GM12865 (cell line): Measurements from ENCODE around the gene TSNAXIP1.

ENCODE experiments used
- DNase-seq: peaks from one replicate; pipeline ENCODE4 v3.0.0; 2010; ENCODE audit warnings: low read depth
- H3K4me3 ChIP-seq: 2 replicates; pipeline ENCODE4 v1.5.1; 2011; ENCODE audit warnings: mild to moderate bottlenecking, low read depth, low read length, control low read depth
- TF ChIP-seq, protein P1 (sequence below): IDR thresholded peaks from 2 replicates; pipeline ENCODE4 v1.5.1; 2011; ENCODE audit warnings: low read length, control low read depth, low read depth, inconsistent platforms; ENCODE audit not compliant: insufficient read depth; ENCODE audit errors: missing control alignments

The TSNAXIP1 gene, protein sequence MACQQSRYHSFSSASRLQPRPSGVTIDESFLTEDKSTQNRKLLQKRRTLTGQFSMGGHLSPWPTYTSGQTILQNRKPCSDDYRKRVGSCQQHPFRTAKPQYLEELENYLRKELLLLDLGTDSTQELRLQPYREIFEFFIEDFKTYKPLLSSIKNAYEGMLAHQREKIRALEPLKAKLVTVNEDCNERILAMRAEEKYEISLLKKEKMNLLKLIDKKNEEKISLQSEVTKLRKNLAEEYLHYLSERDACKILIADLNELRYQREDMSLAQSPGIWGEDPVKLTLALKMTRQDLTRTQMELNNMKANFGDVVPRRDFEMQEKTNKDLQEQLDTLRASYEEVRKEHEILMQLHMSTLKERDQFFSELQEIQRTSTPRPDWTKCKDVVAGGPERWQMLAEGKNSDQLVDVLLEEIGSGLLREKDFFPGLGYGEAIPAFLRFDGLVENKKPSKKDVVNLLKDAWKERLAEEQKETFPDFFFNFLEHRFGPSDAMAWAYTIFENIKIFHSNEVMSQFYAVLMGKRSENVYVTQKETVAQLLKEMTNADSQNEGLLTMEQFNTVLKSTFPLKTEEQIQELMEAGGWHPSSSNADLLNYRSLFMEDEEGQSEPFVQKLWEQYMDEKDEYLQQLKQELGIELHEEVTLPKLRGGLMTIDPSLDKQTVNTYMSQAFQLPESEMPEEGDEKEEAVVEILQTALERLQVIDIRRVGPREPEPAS

DNA sequence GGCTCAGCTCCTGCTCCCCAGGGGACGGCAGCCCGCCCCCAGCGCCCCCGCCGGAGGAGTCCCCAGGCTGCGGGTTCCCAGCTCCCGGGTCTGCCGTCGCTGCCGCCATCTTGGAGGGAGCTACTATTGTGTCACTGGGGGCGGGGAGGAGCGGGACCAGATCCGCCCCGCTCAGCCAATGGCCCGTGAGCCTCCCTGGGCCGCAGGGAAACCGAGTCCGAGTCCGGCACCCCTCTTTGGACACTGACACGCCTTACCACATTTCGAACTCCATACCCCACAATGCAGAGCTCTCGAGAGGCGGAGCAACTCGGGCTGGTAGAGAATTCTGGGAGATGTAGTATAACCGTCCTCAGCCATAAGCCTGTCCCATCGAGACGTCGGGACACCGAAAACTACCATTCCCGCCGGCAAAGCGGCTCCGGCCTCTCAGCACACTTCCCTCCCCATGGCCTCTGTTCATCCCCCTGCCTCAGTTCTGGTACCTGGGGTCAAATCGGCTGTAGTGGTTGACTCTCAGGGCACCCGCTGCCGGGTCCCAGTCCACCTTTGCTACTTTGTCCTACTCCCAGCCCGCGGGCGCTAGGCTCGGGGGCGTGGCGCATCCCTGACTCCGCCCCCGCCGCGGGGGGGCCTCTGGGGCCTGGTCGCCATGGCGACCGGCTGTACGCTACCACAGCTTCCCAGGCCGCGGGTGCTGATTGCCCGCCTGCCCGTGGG lies at the start of gene TSNAXIP1, which contains the start of gene RANBP10:
Gene TSNAXIP1 (plus strand): TSS at position 462 of the 720 bp plus-strand sequence. CDS start 261 bp downstream, outside the sequence.
Gene RANBP10 (minus strand): TSS at position 133 of the 720 bp plus-strand sequence. CDS start 24 bp downstream, at position 109.
- TF ChIP-seq, protein P1, sequence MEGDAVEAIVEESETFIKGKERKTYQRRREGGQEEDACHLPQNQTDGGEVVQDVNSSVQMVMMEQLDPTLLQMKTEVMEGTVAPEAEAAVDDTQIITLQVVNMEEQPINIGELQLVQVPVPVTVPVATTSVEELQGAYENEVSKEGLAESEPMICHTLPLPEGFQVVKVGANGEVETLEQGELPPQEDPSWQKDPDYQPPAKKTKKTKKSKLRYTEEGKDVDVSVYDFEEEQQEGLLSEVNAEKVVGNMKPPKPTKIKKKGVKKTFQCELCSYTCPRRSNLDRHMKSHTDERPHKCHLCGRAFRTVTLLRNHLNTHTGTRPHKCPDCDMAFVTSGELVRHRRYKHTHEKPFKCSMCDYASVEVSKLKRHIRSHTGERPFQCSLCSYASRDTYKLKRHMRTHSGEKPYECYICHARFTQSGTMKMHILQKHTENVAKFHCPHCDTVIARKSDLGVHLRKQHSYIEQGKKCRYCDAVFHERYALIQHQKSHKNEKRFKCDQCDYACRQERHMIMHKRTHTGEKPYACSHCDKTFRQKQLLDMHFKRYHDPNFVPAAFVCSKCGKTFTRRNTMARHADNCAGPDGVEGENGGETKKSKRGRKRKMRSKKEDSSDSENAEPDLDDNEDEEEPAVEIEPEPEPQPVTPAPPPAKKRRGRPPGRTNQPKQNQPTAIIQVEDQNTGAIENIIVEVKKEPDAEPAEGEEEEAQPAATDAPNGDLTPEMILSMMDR, result no peak
- peak within 1 kb of the TSS; percentile 84 for H3K4me3 ChIP-seq
- peak; percentile 99 for DNase-seq

DNA sequence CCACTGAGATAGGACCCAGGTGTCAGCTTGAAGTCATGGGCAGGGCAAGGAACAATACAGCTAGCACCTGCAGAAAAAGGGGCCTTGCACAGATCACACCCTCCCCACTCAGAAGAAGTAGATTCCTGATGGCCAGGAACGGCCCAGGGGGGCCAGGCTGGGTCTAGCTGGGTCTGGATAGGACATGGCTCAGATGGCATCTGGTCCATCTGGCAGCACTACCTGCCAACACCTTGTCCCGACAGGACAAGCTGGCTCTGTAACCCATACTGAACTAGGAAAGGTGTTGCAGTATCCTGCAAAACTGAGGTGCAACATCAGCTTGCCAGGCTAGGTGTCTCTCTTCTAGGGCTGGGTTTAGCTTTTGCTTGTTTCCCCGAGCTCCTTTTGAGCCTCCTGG lies 48.7 kb upstream of the TSNAXIP1 start:
- TF ChIP-seq, protein P1, result no peak
- no peak for DNase-seq
- H3K4me3 ChIP-seq, result no peak overlapping the region

DNA sequence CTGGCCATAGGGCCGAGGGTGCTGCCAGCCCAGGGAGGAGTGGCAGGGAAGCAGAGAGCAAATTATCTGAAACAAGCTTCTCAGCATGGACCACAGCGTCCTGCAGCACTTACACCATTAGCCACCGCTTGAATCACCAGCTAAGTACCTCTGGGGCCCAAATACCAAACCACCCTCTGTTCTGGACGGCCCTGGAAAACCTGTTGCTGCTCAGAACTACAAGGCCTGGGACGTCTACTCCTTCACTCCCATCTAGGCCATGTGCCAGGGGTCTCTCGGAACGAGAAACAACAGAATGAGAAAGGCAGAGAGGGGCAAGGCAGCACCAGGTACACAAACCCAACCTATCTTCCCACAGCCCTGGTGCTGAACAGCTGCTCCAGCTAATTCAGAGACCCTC lies 47.7 kb upstream of the TSNAXIP1 start:
- TF ChIP-seq, protein P1, result no peak
- no peak overlapping the region for H3K4me3 ChIP-seq
- no peak for DNase-seq

DNA sequence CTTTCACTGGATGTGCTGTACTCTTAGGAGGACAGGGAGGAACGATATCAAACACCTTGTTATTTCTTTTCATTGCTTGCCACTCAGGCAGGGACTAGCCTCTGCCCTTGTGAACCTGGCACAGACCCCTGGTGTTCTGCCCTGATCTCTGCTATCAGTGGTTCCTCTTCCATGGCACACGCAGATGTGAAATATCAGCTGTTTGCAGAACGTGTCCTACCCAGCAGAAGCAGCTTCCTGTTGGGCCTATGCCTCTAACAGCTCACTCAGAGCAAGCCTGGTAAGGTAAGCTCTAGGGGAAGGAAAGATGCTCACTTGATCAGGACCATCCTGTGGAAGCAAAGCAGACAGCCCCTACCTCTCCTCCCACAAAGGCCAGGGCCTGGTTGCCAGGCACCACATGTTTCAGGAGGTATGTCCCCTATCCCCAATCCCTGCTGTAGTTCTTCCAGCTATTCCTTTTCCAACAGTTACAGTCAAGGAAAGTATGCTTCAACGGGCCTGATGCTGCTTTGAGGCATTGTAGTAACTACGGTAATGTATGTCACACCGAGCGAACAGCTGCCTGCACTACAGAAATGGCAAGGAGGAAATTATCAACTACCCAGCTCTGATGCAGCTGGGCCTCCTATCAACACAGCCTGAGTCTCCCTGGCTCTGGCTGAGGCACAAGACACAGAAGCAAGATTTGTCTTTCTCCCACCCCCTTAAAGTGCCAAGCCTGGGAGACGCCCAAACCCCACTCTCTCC lies 46.3 kb upstream of the TSNAXIP1 start:
- TF ChIP-seq, protein P1, result no peak
- no peak for DNase-seq
- no peak overlapping the region for H3K4me3 ChIP-seq

DNA sequence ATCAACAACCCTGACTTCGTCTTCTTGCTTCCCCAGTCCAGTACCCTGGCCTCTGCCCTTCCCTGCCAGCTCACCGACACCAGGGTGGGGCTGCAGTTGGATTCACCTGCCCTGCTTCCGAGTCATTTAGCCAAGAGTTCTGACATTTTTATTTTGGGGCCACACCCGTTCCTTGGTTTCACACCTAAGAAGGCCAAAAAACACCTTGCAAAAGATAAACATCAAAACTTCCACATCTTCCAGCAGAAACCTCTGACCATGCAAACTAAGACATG lies 45.8 kb upstream of the TSNAXIP1 start:
- TF ChIP-seq, protein P1, result no peak
- H3K4me3 ChIP-seq, result no peak overlapping the region
- DNase-seq, result no peak

DNA sequence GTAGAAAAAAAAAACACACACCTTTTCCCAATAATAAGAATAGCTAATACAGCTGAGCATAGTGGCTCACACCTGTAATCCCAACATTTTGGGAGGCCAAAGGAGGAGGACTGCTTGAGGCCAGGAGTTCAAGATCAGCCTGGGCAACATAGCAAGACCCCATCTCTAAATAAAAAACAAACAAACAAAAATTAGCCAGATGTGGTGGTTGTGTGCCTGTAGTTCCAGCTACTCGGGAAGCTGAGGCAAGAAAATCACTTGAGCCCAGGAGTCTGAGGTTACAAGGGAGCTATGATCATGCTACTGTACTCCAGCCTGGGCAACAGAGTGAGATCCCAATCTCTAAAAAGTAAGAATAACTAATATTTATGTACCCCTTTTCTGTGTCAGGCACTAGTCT lies 44.8 kb upstream of the TSNAXIP1 start:
- H3K4me3 ChIP-seq, result no peak overlapping the region
- DNase-seq, result no peak
- TF ChIP-seq, protein P1, result no peak
